Activated CD4-positive, alpha-beta T cell treated with anti-CD3 and anti-CD28 coated beads for 36 hours (primary cell): ENCODE data around the gene ANO5. TPM values are rescaled to one million over a fixed set of nuclear protein-coding genes. Genes with fewer than 3 reads are reported as not detected.
"Not testable (repeated sequence)": the region's sequence is repeated elsewhere in the genome, so short reads cannot be mapped to it uniquely, and the experiment has no call there.

ENCODE experiments used
- ATAC-seq: fragments of 200-7000 bp; cut with Tn5 transposase; one replicate; pipeline ENCODE4 v1.10.0; 2021; ENCODE audit warnings: mild to moderate bottlenecking, moderate library complexity
- CTCF ChIA-PET: fragments of 350-600 bp; sonication (Branson Sonifier 250); formaldehyde crosslinking; loops from one replicate; lab custom pipeline; 2021; ENCODE audit warnings: antibody characterized with exemption; lab: Charles Lee
- POLR2A ChIA-PET: fragments of 350-600 bp; sonication (Branson Sonifier 250); formaldehyde crosslinking; loops from one replicate; lab custom pipeline; 2021; ENCODE audit warnings: antibody characterized with exemption, inconsistent platforms; lab: Charles Lee
- DNase-seq: peaks from one replicate; pipeline ENCODE4 v3.0.0-alpha.2; 2020
- H3K27ac Mint-ChIP-seq: one replicate; pipeline ENCODE4 v1.8.0; 2021; ENCODE audit warnings: mixed read lengths
- H3K27me3 Mint-ChIP-seq: one replicate; pipeline ENCODE4 v1.8.0; 2021; ENCODE audit warnings: mixed read lengths
- H3K36me3 Mint-ChIP-seq: one replicate; pipeline ENCODE4 v1.8.0; 2021; ENCODE audit warnings: low read depth, mixed read lengths
- H3K4me1 Mint-ChIP-seq: one replicate; pipeline ENCODE4 v1.8.0; 2021; ENCODE audit warnings: mixed read lengths
- H3K4me3 Mint-ChIP-seq: one replicate; pipeline ENCODE4 v1.8.0; 2021; ENCODE audit warnings: mild to moderate bottlenecking, moderate library complexity, mixed read lengths
- H3K9me3 Mint-ChIP-seq: one replicate; pipeline ENCODE4 v1.8.0; 2021; ENCODE audit warnings: low read depth, mixed read lengths
- intact Hi-C, 2 experiments: fragments of 100-400 bp; cut with DNase I in 1 of 2; cut with micrococcal nuclease in 1 of 2; formaldehyde crosslinking; loops; one replicate each; pipeline versions ENCODE4 v1.14.2 to v1.15.1; 2022 to 2024; cut with DNase I, micrococcal nuclease
- total RNA-seq, 2 experiments: library from RNA; stranded (reverse); gene quantifications; one replicate each; pipeline ENCODE4 v1.2.3, GENCODE V29; 2021

Gene ANO5
- total RNA-seq, 2 experiments from 2014 or later: 0.02 to 0.05 TPM

DNA sequence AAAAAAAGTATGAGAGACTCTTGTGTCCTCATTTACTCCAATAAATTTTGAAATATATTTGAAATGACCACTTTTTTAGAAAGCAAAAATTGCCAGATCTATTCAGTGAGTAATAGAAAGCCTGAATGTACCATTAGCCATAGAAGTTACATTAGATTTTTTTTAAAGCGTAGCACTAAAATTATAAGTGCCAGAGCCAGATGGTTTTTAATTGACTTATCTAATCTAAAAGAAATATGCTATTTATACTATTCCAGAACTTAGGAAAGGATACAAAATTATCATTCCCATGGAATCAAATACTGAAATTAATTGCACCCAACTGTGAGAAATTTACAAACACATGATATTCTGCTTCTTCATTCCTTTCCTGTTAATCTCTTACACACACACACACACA lies 80.9 kb downstream of the ANO5 start:
- H3K9me3 Mint-ChIP-seq: no peaks in the 10 kb centered on the region
- DNase-seq (no peak), ATAC-seq (no peak)
- H3K27me3 Mint-ChIP-seq: no peaks in the 10 kb centered on the region
- intact Hi-C loops: no loop called here
- H3K4me1 Mint-ChIP-seq: no peaks in the 10 kb centered on the region
- ChIA-PET POLR2A (no interaction called here), CTCF (no interaction called here)
- H3K27ac Mint-ChIP-seq: no peak overlapping the region
- no peaks in the 10 kb centered on the region for H3K36me3 Mint-ChIP-seq
- H3K4me3 Mint-ChIP-seq: no peak overlapping the region

- no peaks in the 10 kb centered on the region for H3K4me1 Mint-ChIP-seq
- no peak overlapping the region for H3K27ac Mint-ChIP-seq
- no peak overlapping the region for H3K4me3 Mint-ChIP-seq
- H3K9me3 Mint-ChIP-seq: no peaks in the 10 kb centered on the region
- no peak for DNase-seq
- ChIA-PET CTCF (interaction anchor here (1.1 kb wide), 1 partner anchor 31 kb away, joined by 3 read pairs; no protein-coding TSS in a partner anchor), POLR2A (no interaction called here)
- intact Hi-C loops: no loop called here
- ATAC-seq: no peak
- H3K36me3 Mint-ChIP-seq: no peaks in the 10 kb centered on the region
- no peaks in the 10 kb centered on the region for H3K27me3 Mint-ChIP-seq
These were observed 82.7 kb downstream of the ANO5 start for GRCh38 chr11:22275600-22275999.

DNA sequence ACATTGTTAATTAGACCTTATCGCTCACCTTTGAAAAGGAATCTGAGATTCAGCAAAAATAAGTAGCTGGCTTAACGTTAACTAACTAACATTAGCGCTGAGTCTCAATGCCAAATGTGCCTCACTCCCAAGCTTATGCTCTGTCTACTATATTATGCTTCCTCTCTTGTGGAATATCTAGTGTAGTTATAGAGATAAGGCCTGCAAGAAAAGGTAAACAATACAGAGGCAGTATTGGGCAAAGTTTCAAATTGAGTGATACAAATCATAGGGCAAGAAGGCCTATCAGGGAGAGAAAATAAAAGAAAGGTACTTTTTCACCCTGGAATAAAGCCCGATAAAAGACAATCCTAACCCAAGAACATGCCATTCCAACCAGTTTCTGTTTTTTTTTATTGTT lies 83.7 kb downstream of the ANO5 start:
- Mint-ChIP-seq H3K4me1 (no peaks in the 10 kb centered on the region), H3K27ac (no peak overlapping the region), H3K36me3 (no peaks in the 10 kb centered on the region), H3K27me3 (no peaks in the 10 kb centered on the region), H3K4me3 (no peak overlapping the region), H3K9me3 (no peaks in the 10 kb centered on the region)
- POLR2A ChIA-PET: no interaction called here
- CTCF ChIA-PET: interaction anchor here (0.7 to 1.1 kb wide), 2 partner anchors 32 to 1881 kb away, joined by 3 to 4 read pairs; no protein-coding TSS in a partner anchor
- no peak for ATAC-seq
- intact Hi-C loops: no loop called here
- no peak for DNase-seq

- H3K9me3 Mint-ChIP-seq, POLR2A ChIA-PET, H3K4me3 Mint-ChIP-seq, H3K4me1 Mint-ChIP-seq, H3K27ac Mint-ChIP-seq, intact Hi-C loops, CTCF ChIA-PET, H3K36me3 Mint-ChIP-seq, DNase-seq, H3K27me3 Mint-ChIP-seq, ATAC-seq: not testable (repeated sequence)
These were observed 92.1 kb downstream of the ANO5 start for GRCh38 chr11:22284991-22285390.

- DNase-seq (no peak), ATAC-seq (no peak)
- H3K4me1 Mint-ChIP-seq: no peaks in the 10 kb centered on the region
- H3K27ac Mint-ChIP-seq: no peak overlapping the region
- H3K9me3 Mint-ChIP-seq: no peaks in the 10 kb centered on the region
- no peaks in the 10 kb centered on the region for H3K36me3 Mint-ChIP-seq
- no peak overlapping the region for H3K4me3 Mint-ChIP-seq
- ChIA-PET POLR2A (no interaction called here), CTCF (interaction anchor here (1.4 kb wide), 1 partner anchor 58 kb away, joined by 4 read pairs; no protein-coding TSS in a partner anchor)
- intact Hi-C loops: loop anchor here in 1 of 2 experiments (5.0 kb wide), 2 partner anchors 130 to 1655 kb away; no protein-coding TSS in a partner anchor
- H3K27me3 Mint-ChIP-seq: peaks cover 12% of the 10 kb centered on the region
These were observed 109.5 kb downstream of the ANO5 start for GRCh38 chr11:22302368-22302767.

DNA sequence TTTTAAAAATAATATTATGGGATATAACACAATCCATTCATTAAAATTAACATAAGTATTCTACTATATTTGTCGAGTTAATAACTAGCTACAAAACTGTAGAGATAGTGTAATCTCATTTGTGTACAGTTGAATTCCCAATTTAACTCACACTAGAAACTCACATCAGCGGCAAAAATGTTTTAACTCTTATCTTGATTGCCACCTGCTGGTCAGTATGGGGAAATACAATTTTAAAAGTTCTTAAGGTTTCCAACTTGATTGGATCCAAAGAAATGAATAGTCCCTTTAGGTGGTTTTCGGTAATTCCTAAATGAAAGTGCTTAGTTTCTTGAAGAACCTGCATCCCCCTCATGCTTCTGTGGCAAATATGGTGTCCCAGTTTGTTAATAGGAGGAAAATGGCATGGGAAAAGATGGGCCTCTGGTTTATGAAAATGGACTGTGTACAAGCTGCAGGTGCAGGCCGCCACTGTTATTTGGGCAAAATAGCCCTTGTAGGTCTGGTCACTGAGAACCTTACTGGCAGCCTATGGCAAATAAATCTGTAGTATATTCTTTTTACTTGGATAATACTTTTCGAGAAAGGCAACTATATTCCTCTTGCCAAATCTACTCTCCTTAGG lies 111.6 kb downstream of the ANO5 start:
- H3K9me3 Mint-ChIP-seq: no peaks in the 10 kb centered on the region
- intact Hi-C loops: loop anchor here (1.0 to 5.0 kb wide), 5 partner anchors 59 to 1657 kb away; no protein-coding TSS in a partner anchor
- H3K27me3 Mint-ChIP-seq: peaks cover 12% of the 10 kb centered on the region
- DNase-seq: no peak
- CTCF ChIA-PET: interaction anchor here (0.6 to 2.5 kb wide), 11 partner anchors 9 to 1657 kb away, joined by 3 to 13 read pairs (median 4); no protein-coding TSS in a partner anchor
- no peaks in the 10 kb centered on the region for H3K36me3 Mint-ChIP-seq
- ATAC-seq: no peak
- no peaks in the 10 kb centered on the region for H3K4me1 Mint-ChIP-seq
- no peak overlapping the region for H3K4me3 Mint-ChIP-seq
- no peak overlapping the region for H3K27ac Mint-ChIP-seq
- POLR2A ChIA-PET: no interaction called here

- Mint-ChIP-seq H3K27ac (no peak overlapping the region), H3K4me1 (no peaks in the 10 kb centered on the region), H3K27me3 (peaks cover 5% of the 10 kb centered on the region), H3K36me3 (no peaks in the 10 kb centered on the region), H3K9me3 (no peaks in the 10 kb centered on the region), H3K4me3 (no peak overlapping the region)
- ChIA-PET POLR2A (no interaction called here), CTCF (interaction anchor here (0.5 to 0.7 kb wide), 2 partner anchors 9 to 75 kb away, joined by 3 to 4 read pairs; no protein-coding TSS in a partner anchor)
- no peak for DNase-seq
- ATAC-seq: no peak
- intact Hi-C loops: no loop called here
These were observed 124.8 kb downstream of the ANO5 start for GRCh38 chr11:22317656-22318055.

DNA sequence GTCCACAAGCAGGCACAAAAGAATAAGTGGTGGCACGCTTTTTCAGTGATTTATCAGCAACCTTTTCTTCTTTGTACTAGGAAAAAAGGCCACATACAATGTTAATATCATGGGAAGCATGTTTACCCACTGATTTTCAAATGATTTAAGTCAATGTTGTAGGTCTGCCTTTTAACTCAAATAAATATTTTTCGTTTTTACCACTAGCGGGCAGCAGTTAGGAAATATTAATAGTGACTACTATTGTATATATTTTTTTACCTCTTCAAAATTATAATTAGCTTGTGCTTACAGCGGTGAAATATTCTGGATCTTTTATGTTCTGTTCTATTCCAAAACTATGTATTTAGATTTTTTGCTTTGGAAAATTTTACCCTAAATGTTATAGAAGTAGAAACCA lies 138.9 kb downstream of the ANO5 start:
- H3K36me3 Mint-ChIP-seq: no peaks in the 10 kb centered on the region
- DNase-seq (no peak), ATAC-seq (no peak)
- no peaks in the 10 kb centered on the region for H3K9me3 Mint-ChIP-seq
- intact Hi-C loops: loop anchor here (2.0 to 10.0 kb wide), 3 partner anchors 209 to 401 kb away; partner anchors contain the start of gene GAS2 (in 1 of the 2)
- ChIA-PET CTCF (no interaction called here), POLR2A (no interaction called here)
- no peak overlapping the region for H3K4me3 Mint-ChIP-seq
- H3K27me3 Mint-ChIP-seq: peaks cover 12% of the 10 kb centered on the region
- H3K27ac Mint-ChIP-seq: no peak overlapping the region
- no peaks in the 10 kb centered on the region for H3K4me1 Mint-ChIP-seq

Other genes with a start within 250 kb of the ANO5 start
- gene SLC17A6, start 145.3 kb downstream of the ANO5 start, total RNA-seq: not detected